HEK293T (cell line): Measurements from ENCODE around the gene LIPG.

Experiments
- ARNT ChIP-seq: fragments of 450-650 bp; IDR thresholded peaks from 2 replicates; pipeline ENCODE4 v1.6.1; 2017; ENCODE audit warnings: mild to moderate bottlenecking
- BHLHE40 ChIP-seq: fragments of 450-650 bp; IDR thresholded peaks from 2 replicates; pipeline ENCODE4 v1.6.1; 2016; ENCODE audit warnings: mild to moderate bottlenecking, moderate library complexity, borderline replicate concordance
- CTBP1 ChIP-seq: fragments of 450-650 bp; IDR thresholded peaks from 2 replicates; pipeline ENCODE4 v1.6.1; 2016; ENCODE audit warnings: borderline replicate concordance
- FOXA1 ChIP-seq: fragments of 450-650 bp; IDR thresholded peaks from 2 replicates; pipeline ENCODE4 v1.6.1; 2016; ENCODE audit warnings: mild to moderate bottlenecking
- FOXK2 ChIP-seq: fragments of 450-650 bp; IDR thresholded peaks from 2 replicates; pipeline ENCODE4 v1.6.1; 2016; ENCODE audit warnings: mild to moderate bottlenecking
- FOXM1 ChIP-seq: fragments of 450-650 bp; IDR thresholded peaks from 2 replicates; pipeline ENCODE4 v1.6.1; 2017; ENCODE audit warnings: mild to moderate bottlenecking, borderline replicate concordance
- HDGF ChIP-seq: fragments of 450-650 bp; IDR thresholded peaks from 2 replicates; pipeline ENCODE4 v1.6.1; 2017; ENCODE audit warnings: antibody characterized with exemption, borderline replicate concordance
- LEF1 ChIP-seq: fragments of 450-650 bp; IDR thresholded peaks from 2 replicates; pipeline ENCODE4 v1.6.1; 2017; ENCODE audit warnings: mild to moderate bottlenecking, borderline replicate concordance
- NFRKB ChIP-seq: fragments of 450-650 bp; IDR thresholded peaks from 2 replicates; pipeline ENCODE4 v1.6.1; 2016; ENCODE audit warnings: mild to moderate bottlenecking, moderate library complexity
- PKNOX1 ChIP-seq: fragments of 450-650 bp; IDR thresholded peaks from 2 replicates; pipeline ENCODE4 v1.6.1; 2016
- SP1 ChIP-seq: fragments of 450-650 bp; IDR thresholded peaks from 2 replicates; pipeline ENCODE4 v1.6.1; 2017
- SUZ12 ChIP-seq: fragments of 450-650 bp; IDR thresholded peaks from 2 replicates; pipeline ENCODE4 v1.6.1; 2016; ENCODE audit warnings: mild to moderate bottlenecking
- TARDBP ChIP-seq: fragments of 450-650 bp; IDR thresholded peaks from 2 replicates; pipeline ENCODE4 v1.6.1; 2016

GRCh38 chr18:49524951-49525350 is 36.9 kb upstream of the LIPG start:
- TF ChIP-seq PKNOX1 (no peak), FOXK2 (no peak), LEF1 (no peak), BHLHE40 (no peak), FOXM1 (no peak), SP1 (no peak), CTBP1 (no peak), HDGF (no peak), SUZ12 (no peak), NFRKB (no peak), ARNT (no peak), FOXA1 (no peak), TARDBP (no peak)
